Natural killer cell treated with Interleukin-12 subunit alpha and Interleukin-12 subunit beta and Interleukin-15 and Interleukin-18, amount 100 ng/mL, for 72 hours (primary cell): ENCODE results near the gene PDK2. TPM values are rescaled to one million over a fixed set of nuclear protein-coding genes. Genes with fewer than 3 reads are reported as not detected.
A peak's percentile ranks its signal among the peaks of the same experiment; 100 is the strongest.

Experiments used
- ATAC-seq, 2 donors: fragments of 150-1000 bp; cut with Tn5 transposase in 1 of 2; sonication (Bioruptor Pico), chemical (Tn5 transposase) in 1 of 2; 2 replicates each; pipeline ENCODE4 v1.10.0; 2021
- DNase-seq: peaks from one replicate; pipeline ENCODE4 v3.0.0; 2022; ENCODE audit warnings: low spot score
- H3K27ac Mint-ChIP-seq, 2 donors: 1 replicate in 1 of 2; 2 replicates in 1 of 2; pipeline ENCODE4 v1.8.0; 2022; ENCODE audit warnings: mixed read lengths in 2 of 2, mild to moderate bottlenecking in 1 of 2, moderate library complexity in 1 of 2
- H3K27me3 Mint-ChIP-seq, 2 donors: 1 replicate in 1 of 2; 2 replicates in 1 of 2; pipeline ENCODE4 v1.8.0; 2022; ENCODE audit warnings: mixed read lengths in 2 of 2
- H3K36me3 Mint-ChIP-seq: one replicate; pipeline ENCODE4 v1.8.0; 2022; ENCODE audit warnings: mixed read lengths
- H3K4me1 Mint-ChIP-seq, 2 donors: 1 replicate in 1 of 2; 2 replicates in 1 of 2; pipeline ENCODE4 v1.8.0; 2022; ENCODE audit warnings: low read depth in 2 of 2, mixed read lengths in 2 of 2, mild to moderate bottlenecking in 1 of 2
- H3K4me3 Mint-ChIP-seq: one replicate; pipeline ENCODE4 v1.8.0; 2022; ENCODE audit warnings: mixed read lengths
- H3K9me3 Mint-ChIP-seq: 2 replicates; pipeline ENCODE4 v1.8.0; 2022; ENCODE audit warnings: mixed read lengths
- total RNA-seq, 2 donors: library from RNA; stranded (reverse); gene quantifications; one replicate each; pipeline ENCODE4 v1.2.3, GENCODE V29; 2022

The PDK2 gene
- total RNA-seq, 2 donors from 2014 or later = 11.8 to 13.7 TPM

DNA sequence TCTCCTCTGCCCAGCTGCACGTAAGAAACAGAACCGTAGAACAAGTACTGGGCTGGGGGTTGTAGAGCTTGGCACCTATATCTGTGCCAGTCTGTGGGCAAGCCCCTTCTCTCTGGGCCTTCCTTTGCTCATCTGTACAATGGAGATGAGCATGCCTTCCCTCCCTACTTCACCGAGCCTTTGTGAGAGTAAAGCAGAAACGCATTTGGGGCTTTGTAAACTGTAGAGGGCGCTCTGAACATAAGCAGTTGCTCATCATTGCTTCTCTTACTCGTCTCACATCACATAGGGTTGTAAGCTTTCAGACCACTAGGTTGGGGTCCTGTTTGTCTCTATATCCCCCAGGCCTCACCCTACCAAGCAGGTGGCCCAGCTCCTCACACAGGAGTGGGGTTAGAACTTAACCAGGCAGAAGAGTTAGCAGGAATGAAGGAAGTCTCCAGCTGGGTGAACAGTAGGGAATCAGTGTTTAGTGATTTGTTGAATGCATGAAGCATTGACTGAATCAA is 19.8 kb downstream of the PDK2 start:
- peaks cover 8 to 13% of the 10 kb centered on the region in 2 donors for H3K4me1 Mint-ChIP-seq
- H3K27me3 Mint-ChIP-seq = peaks cover 15 to 33% of the 10 kb centered on the region in 2 donors
- no peaks in the 10 kb centered on the region for H3K9me3 Mint-ChIP-seq
- no peak overlapping the region for H3K4me3 Mint-ChIP-seq
- peak overlapping the region in 1 of 2 donors; percentile 1 for H3K27ac Mint-ChIP-seq
- no peak for ATAC-seq
- DNase-seq = no peak
- H3K36me3 Mint-ChIP-seq = no peaks in the 10 kb centered on the region

DNA sequence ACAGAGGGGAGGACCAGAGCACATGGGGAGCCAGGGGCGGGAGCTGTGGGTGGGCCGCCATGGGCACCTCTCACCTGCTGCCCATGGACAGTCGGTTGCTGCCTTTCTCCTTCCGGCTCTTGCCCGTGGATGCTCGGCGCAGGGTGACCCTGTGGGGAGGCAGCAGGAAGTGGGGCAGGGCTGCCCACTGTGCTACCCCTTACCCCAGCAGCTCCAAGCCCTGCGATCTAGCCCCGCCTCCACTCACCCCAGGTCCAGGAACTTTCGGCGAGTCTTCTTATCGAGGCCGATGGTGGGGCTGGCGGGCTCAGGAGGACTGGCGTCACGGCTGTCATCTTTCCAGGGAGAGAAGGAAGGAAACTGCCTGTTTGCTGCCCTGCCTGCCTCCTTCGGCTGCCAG is 20.6 kb downstream of the PDK2 start:
- DNase-seq (no peak), ATAC-seq (no peak)
- H3K4me3 Mint-ChIP-seq = no peak overlapping the region
- H3K27me3 Mint-ChIP-seq = peaks cover 24 to 38% of the 10 kb centered on the region in 2 donors
- H3K36me3 Mint-ChIP-seq = no peaks in the 10 kb centered on the region
- no peaks in the 10 kb centered on the region for H3K9me3 Mint-ChIP-seq
- H3K4me1 Mint-ChIP-seq = peaks cover 8 to 17% of the 10 kb centered on the region in 2 donors
- H3K27ac Mint-ChIP-seq = no peak overlapping the region

DNA sequence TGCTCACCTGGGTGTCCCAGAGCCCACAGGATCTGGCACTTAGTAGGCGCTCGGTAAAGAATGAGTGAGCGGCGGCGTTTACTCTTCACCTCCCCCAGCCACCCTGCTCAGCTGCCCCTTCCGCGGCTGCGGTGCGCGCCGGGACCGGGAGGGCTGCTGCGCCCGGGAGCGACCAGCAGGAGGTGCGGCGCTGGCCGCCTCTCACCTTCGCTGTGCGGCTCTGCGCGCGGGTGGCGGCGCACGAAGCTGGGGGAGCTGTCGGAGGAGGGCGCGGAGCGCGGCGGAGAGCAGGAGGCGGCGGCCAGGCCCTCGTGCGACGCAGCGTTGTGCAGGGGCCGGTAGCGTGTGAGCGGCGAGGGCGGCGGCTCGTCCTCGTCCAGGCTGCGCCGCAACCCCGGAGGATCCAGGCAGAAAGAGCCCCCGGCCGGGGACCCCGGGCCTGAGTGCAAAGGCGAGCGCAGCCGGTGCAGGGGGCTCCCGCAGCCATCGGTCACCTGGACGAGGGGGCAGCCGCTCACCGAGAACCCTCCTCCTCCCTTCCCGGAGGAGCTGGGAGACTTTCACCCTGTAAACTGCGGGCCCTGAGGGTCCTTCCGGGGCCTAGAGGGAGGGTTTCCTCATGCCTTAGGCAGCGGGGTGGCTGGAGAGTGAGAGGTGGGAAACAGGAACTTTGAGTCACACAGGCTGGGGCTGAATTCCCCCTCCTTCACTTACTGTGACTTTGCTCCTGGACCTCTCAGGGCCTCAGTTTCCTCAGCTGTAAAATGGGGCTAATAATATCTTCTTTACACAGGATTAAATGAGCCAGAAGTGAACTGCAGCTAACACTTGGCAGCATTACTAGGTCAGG is 22.3 kb downstream of the PDK2 start:
- ATAC-seq (peak; percentile 85 to 88), DNase-seq (peak; percentile 71)
- H3K27ac Mint-ChIP-seq = no peak overlapping the region
- H3K4me3 Mint-ChIP-seq = peak overlapping the region; percentile 47
- H3K4me1 Mint-ChIP-seq = peaks cover 8 to 17% of the 10 kb centered on the region in 2 donors
- no peaks in the 10 kb centered on the region for H3K36me3 Mint-ChIP-seq
- peaks cover 24 to 40% of the 10 kb centered on the region in 2 donors for H3K27me3 Mint-ChIP-seq
- H3K9me3 Mint-ChIP-seq = no peaks in the 10 kb centered on the region

DNA sequence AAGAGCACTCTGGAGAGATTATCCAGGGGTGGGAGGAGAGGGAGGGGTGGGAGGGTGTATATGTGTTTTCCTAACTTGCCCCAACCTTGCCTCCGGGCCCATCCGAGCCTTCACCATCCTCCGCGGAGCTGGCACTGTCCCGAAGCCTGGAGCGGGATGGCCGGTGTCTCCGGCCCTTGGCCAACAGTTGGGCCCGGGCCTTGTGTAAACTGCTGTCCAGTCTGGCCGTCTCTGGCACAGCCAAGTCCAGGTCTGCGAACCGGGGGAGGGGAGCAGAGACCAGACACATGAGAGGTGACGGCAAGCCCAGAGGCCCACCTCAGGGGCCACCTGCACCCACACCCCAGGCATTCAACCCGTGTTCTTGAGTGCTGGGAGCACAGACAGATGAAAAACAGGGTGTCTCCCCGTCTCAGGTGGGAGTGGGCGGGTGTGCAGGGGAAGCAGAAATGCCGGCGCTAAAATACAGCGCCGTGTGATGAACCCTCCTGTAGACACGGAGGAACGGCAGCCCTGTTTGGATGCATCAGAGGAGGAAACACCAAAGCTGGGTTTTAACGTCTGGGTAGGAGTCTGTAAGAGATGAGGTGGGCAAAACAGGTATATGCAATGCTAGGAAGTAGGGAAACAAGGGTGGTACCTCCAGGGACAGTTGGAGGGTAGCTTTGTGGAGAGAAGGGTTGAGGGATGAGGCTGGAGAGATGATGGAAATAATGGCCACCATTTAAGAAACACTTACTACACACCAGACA is 23.1 kb downstream of the PDK2 start:
- no peak for DNase-seq
- Mint-ChIP-seq H3K4me3 (no peak overlapping the region), H3K27ac (no peak overlapping the region), H3K4me1 (peaks cover 8 to 17% of the 10 kb centered on the region in 2 donors), H3K27me3 (peaks cover 24 to 43% of the 10 kb centered on the region in 2 donors), H3K36me3 (no peaks in the 10 kb centered on the region), H3K9me3 (no peaks in the 10 kb centered on the region)
- ATAC-seq = no peak

DNA sequence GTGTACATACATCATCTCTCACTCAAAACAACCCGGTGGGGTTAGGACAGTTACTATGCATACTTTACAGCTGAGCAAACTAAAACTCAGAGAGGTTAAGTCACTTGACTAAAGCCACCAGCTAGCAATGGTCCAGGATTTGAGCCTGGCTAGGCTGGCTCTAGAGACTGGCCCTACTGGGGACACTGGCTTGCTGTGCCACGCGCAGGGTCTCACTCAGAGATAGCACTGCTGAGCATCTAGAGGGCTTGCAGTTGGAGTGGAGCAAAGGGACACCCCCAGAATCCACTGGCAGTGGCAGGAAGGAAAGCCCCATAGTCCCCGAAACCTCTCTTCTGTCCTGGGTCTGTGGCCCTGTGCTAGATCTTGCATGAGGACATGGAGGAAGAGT is 23.7 kb downstream of the PDK2 start:
- Mint-ChIP-seq H3K4me3 (no peak overlapping the region), H3K9me3 (no peaks in the 10 kb centered on the region), H3K27ac (no peak overlapping the region), H3K36me3 (no peaks in the 10 kb centered on the region), H3K27me3 (peaks cover 24 to 43% of the 10 kb centered on the region in 2 donors), H3K4me1 (peaks cover 8 to 17% of the 10 kb centered on the region in 2 donors)
- no peak for DNase-seq
- no peak for ATAC-seq

DNA sequence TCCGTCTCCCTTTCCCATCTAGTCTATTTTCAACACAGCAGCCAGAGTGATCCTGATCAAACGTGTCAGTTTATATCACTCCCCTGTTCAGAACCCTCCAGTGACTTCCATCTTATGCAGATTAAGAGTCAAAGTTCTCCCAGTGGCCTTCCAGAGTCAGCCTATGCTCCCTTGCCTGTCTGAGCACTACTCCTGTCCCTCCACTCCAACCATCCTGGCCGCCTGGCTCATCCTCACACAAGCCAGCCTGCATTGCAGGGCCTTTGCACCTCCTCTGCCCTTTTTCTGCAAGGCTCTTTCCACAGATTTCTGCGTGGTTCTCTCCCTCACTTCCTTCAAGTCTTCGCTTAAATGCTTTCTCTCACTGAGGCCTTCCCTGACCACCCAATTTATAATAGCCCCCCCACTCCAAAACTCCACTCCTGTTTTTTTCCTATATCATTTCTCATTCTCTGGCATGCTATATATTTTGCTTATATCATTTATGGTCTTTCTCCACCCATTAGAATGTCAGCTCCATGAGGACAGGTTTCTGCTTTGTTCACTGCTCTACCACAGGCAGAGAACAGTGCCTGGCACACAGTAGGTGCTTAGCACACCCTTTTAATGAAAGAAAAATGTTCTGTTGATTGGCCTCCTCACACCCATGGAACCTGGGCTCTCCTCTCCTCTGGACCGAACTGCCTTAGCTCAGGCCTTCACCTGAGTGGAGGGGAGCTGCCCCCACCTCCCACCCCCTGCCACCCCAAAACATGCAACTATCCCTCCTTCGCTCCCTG is 25.5 kb downstream of the PDK2 start:
- Mint-ChIP-seq H3K4me1 (peaks cover 5 to 13% of the 10 kb centered on the region in 2 donors), H3K36me3 (no peaks in the 10 kb centered on the region), H3K27me3 (peaks cover 17 to 37% of the 10 kb centered on the region in 2 donors), H3K27ac (no peak overlapping the region), H3K4me3 (no peak overlapping the region), H3K9me3 (no peaks in the 10 kb centered on the region)
- DNase-seq (no peak), ATAC-seq (no peak)

DNA sequence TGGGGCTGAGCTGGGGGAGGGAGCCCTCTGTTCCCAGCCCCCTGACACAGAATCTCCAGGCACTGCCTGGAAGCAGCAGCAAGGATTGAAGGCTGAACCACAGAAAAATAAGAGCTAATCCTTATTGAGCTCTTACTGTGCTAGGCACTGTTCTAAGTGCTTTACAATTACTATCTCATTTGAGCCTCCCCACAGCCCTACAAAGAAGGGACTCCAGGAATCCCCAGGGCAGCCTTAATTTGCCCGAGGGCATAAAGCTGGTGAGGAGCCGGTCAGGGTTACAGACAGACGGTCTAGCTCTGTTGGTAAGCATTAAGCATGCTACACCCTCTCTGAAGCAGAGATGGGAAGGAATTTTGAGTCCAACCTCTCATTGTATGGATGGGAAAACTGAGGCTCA is 27.8 kb downstream of the PDK2 start:
- Mint-ChIP-seq H3K4me1 (peaks cover 5 to 13% of the 10 kb centered on the region in 2 donors), H3K36me3 (no peaks in the 10 kb centered on the region), H3K4me3 (no peak overlapping the region), H3K9me3 (no peaks in the 10 kb centered on the region), H3K27ac (no peak overlapping the region), H3K27me3 (peaks cover 17 to 27% of the 10 kb centered on the region in 2 donors)
- no peak for ATAC-seq
- DNase-seq = no peak

DNA sequence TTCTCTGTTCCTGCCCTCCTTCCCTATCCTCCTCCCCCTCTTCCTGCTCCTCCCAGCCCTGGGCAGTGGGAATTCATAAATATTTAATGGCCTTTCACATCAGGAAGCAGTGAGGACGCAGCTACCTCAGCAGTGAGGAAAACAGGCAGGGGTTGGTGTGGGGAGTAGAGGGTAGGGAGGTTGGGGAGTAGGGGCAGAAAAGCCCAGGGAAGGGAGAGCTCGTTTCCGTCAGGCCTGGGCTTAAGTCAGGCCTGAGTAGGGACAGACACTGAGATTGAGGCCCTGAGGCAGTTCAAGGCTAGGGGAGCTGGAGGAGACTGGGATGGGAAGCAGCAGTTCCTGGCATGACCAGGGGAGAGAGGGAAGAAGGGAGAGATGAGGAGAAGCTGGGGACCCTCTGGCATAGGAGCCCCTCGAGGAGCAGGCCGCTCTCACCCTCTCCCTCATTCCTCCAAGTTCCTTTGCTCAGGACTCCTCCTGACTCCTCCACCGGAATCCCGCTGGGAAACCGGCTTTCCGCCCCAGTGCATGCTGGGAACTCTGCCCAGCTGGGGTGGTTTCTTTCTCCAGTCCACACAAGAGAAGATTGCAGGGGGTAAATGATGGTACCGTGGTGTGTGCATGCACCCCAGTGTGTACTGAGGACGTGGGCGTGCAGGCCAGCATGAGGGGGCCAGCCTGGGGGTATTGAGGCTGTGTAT is 28.6 kb downstream of the PDK2 start:
- no peak for DNase-seq
- H3K4me1 Mint-ChIP-seq = peaks cover 12 to 19% of the 10 kb centered on the region in 2 donors
- H3K36me3 Mint-ChIP-seq = no peaks in the 10 kb centered on the region
- H3K4me3 Mint-ChIP-seq = no peak overlapping the region
- H3K9me3 Mint-ChIP-seq = no peaks in the 10 kb centered on the region
- H3K27ac Mint-ChIP-seq = no peak overlapping the region
- H3K27me3 Mint-ChIP-seq = peaks cover 26% of the 10 kb centered on the region in 2 donors
- ATAC-seq = no peak

DNA sequence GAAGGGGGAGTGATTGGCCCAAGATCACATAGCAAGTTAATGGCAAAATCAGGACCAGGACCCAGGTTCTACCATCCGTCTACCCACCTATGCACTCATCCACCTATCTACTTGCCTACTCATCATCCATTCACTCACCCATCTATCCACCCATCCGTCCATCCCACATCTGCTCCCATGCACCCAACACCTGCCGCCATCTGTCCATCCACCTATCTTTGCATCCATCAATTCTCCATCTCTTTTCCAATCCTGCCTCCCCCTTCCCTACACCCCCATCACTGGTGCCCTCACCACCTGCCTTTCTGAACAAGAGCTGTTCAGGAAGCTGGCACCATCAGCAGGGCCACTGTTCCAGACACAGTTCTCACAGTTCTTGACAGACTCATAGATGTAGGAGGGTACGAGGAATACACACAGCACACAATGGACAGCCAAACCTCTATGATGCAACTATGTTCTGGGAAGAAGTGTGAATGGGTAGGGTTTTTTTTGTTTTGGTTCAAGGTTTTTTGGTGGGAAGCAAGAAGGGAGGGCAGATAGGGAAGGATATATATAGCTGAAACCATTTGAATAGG is 30.4 kb downstream of the PDK2 start:
- no peak for DNase-seq
- no peak overlapping the region for H3K27ac Mint-ChIP-seq
- no peak overlapping the region for H3K4me3 Mint-ChIP-seq
- ATAC-seq = no peak
- peaks cover 14 to 22% of the 10 kb centered on the region in 2 donors for H3K4me1 Mint-ChIP-seq
- peaks cover 14 to 16% of the 10 kb centered on the region in 2 donors for H3K27me3 Mint-ChIP-seq
- no peaks in the 10 kb centered on the region for H3K36me3 Mint-ChIP-seq
- H3K9me3 Mint-ChIP-seq = no peaks in the 10 kb centered on the region

DNA sequence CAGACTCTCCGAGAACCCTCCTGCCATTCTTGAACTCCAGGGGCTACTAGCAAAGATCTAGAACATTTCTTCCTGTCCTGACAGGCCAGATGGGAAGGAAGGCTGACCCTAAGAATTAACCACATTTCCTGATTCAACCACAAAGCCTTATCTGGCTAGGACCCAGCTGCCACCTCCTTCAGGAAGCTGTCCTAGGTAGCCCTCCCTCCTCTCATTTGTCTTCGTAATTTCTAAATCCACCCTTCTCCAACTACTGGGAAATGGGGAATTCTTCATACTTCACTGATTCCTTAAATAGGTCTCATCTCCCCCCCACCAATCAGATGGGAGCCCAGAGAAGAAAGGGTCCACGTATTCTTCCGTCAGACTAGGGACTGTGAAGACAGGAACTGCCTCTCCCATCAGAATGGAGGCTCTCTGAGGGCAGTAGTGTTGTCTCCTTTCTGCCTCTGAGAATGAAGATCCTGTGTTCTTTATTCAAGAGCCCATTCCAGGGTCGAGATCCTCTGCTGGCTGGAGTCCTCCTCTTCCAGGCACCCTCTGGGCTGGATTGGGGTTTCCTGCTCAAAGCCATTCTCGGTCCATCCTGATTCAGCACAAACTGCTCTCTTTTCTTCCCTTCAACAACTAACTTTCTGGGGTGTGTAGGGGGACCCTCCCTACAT is 32.7 kb downstream of the PDK2 start:
- Mint-ChIP-seq H3K27me3 (peaks cover 9 to 11% of the 10 kb centered on the region in 2 donors), H3K27ac (no peak overlapping the region), H3K36me3 (no peaks in the 10 kb centered on the region), H3K4me1 (peaks cover 27 to 40% of the 10 kb centered on the region in 2 donors), H3K9me3 (no peaks in the 10 kb centered on the region), H3K4me3 (peak overlapping the region; percentile 45)
- ATAC-seq = no peak
- DNase-seq = no peak

DNA sequence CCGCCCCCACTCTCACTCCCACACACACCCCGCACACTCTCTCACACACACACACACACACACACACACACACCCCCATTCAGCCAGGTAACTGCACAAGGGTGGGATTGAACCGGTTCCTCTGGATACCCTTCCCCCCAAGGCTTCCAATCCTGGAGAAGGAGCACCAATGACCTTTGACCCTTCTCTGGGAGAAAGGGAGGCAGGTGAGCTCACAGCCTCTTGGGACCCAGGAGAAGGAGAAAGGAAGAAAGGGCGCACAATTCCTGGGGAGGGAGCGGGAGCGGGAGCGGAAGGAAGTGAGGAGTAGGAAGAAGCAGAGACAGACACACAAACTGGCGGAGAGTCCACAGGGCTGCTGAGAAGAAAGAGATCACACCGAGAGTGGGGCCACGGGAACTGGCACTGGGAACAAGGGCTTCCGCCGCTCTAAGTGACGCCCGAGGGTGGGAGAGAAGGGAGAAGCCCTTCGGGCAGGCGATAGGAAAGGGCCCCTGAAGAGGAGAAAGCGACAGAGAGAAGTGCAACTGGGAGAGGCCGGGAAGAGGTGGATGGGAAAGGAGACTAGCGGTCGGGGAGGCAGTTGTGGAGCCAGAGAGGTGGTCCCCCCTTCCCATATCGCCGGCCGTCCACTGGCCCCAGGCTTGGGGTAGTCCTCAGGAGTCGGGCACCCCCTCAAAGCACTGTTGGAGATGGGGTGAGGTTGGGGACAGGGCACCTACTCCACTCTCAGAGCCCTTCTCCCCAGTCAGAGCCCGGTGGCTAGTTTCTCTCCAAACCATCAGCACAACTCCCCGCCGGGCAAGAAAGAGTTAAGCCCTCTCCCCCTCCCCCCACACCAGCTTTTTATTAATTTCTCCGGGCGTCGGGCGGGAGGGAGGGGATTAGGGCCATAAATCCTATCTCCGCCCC is 33.5 kb downstream of the PDK2 start:
- ATAC-seq = no peak

More for the DNA sequence above, 33.5 kb downstream of the PDK2 start:
- Mint-ChIP-seq H3K4me1 (peaks cover 27 to 40% of the 10 kb centered on the region in 2 donors), H3K9me3 (no peaks in the 10 kb centered on the region), H3K27me3 (peaks cover 9 to 11% of the 10 kb centered on the region in 2 donors), H3K4me3 (peak overlapping the region; percentile 86), H3K36me3 (no peaks in the 10 kb centered on the region), H3K27ac (peak overlapping the region; percentile 30 to 43)
- DNase-seq = no peak
